AG09309 (cell line): Measurements from ENCODE around the gene ISM1.

Source experiments
- DNase-seq: peaks from one replicate; pipeline ENCODE4 v3.0.0-alpha.2; 2010; ENCODE audit warnings: low read depth
- H3K4me3 ChIP-seq: 2 replicates; pipeline ENCODE4 v1.5.1; 2011; ENCODE audit warnings: mild to moderate bottlenecking, low read depth, low read length, moderate library complexity; ENCODE audit not compliant: control insufficient read depth
- CTCF ChIP-seq: IDR thresholded peaks from 2 replicates; pipeline ENCODE4 v1.5.1; 2011; ENCODE audit warnings: mild to moderate bottlenecking, low read depth, low read length, inconsistent platforms; ENCODE audit not compliant: insufficient read depth, control insufficient read depth; ENCODE audit errors: missing control alignments

ISM1 gene

DNA sequence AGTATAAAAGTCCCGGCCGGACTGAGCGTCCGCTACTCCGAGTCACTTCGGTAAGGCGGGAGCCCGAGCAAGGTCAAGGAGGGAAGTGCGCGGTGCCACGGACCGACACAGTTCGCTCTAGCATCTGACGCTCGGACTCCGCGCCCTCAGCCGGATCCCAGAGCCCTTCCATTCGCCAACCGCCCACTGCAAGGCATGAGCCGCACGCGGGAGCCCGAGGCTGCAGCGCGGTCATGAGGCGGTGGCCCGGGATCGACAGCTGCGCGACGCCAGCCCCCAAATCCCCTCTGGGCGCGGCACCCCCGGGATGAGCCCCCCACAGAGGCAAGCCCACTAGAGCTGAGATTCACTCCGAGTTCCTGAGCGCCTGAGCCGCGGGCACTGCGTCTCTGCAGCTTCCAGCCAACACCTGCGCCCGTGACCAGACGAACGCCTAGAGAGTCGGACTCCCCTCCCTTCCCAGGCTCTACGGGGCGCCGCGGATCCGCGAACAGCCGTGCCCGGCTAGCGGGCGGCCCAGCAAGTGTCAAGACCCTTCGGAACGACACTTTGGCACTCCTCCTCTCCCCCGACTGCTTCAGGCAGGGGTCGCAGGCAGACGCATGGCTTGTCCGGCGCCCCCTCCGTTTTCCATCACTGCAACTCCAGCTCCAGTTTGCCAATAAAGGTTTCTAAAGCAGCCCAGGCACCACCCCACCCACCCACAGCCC is 725 bp upstream of the ISM1 start:
- peak overlapping the region; percentile 54 for H3K4me3 ChIP-seq
- no peak for TF ChIP-seq CTCF
- DNase-seq = no peak

GRCh38 chr20:13221313-13221672 is 219 bp downstream of the ISM1 start:
- DNase-seq = no peak
- peak overlapping the region; percentile 54 for H3K4me3 ChIP-seq
- no peak for TF ChIP-seq CTCF

- DNase-seq = no peak
- peak overlapping the region; percentile 49 for H3K4me3 ChIP-seq
- TF ChIP-seq CTCF = peak; percentile 18
These were observed 722 bp downstream of the ISM1 start for GRCh38 chr20:13221673-13222318.

GRCh38 chr20:13222319-13222716 is 1.2 kb downstream of the ISM1 start:
- TF ChIP-seq CTCF = no peak
- no peak for DNase-seq
- H3K4me3 ChIP-seq = peak overlapping the region; percentile 49

DNA sequence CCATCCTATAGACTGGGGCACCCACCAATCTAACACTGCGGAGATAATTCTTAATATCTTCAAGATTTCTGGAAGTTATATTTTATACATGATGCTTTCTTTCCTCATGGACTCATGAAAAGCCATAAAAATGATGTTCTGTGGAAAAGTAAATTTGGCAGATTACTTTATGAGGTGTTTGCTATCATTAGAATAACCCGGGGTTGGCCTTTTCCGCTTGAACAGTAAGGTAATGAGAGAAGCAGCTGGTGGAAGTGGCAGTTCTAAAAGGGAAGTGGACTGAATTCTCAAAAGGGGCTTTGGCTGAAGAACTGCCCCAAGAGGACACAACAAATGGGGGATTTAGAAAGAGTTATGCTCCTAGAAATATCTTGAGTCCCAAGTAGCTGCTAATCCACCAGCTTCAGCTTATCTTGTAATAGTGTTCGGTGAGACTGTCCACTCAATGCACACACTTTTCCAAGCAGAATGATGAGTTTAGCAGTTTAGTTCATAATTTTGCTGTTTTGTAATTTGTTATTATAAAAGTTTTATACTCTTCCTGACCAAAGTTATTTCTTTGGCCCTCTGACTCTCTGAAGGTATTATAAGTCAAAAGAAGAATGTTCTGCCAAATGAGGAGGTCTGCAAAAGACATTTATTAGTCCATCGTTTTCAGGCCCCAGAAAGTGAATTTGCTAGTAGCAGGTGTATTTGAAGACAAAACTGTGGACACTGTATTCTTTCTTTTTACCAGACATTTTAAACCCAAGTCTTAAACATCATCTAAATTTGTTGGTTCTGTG is 2.9 kb downstream of the ISM1 start:
- no peak overlapping the region for H3K4me3 ChIP-seq
- TF ChIP-seq CTCF = no peak

DNA sequence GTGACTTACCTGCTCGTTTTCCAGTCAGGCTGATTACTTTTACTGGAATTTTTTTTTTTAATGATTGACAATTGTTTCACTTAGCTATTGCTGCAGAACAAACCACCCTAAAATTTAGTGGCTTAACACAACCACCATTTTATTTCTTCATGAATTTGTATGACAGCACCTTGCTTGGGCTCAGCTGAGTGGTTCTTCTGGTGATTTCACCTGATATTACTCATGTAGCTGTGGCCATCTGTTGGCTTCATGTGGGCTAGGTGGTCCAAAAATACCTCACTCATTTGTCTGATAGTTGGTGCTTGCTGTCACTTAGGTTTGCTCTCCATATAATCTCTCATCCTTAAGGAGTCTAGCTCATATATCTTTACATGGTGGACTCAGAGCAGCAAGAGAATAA is 5.3 kb downstream of the ISM1 start:
- no peak overlapping the region for H3K4me3 ChIP-seq
- TF ChIP-seq CTCF = no peak
- no peak for DNase-seq

More for the DNA sequence above, 2.9 kb downstream of the ISM1 start:
- DNase-seq = no peak
